K562 treated with DMSO at 1 percent for 48 hours (cell line): ENCODE measurements around the gene OR10G4. TPM values are rescaled to one million over a fixed set of nuclear protein-coding genes. Genes with fewer than 3 reads are reported as not detected.

ENCODE experiments used
- total RNA-seq: library from RNA; unstranded; fragments of 300-600 nt; gene quantifications from 2 replicates; pipeline ENCODE4 v1.2.3, GENCODE V29; 2022; ENCODE audit warnings: low replicate concordance; ENCODE audit errors: extremely low read depth

The OR10G4 gene, protein sequence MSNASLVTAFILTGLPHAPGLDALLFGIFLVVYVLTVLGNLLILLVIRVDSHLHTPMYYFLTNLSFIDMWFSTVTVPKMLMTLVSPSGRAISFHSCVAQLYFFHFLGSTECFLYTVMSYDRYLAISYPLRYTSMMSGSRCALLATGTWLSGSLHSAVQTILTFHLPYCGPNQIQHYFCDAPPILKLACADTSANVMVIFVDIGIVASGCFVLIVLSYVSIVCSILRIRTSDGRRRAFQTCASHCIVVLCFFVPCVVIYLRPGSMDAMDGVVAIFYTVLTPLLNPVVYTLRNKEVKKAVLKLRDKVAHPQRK
- not detected in 2 replicates for total RNA-seq

DNA sequence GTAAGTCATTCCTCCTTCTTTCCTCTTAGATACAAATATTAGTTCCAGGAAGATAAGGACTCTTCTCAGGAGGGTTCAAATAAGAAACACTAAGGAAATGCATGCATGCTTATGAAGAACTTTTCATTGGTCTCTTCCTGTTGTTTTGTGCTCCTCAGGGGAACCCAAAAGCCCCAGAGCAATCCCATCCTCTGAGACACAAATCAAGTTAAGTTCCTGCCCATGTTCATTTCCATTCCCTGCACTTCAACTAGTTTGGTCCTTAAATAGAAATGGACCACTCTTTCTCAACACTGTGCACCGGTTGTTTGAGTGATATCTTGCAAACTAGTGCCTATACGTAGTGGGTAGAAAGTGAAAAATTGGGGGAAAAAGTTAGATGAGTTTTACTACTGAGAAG lies at the start of gene OR10G4:
Gene OR10G4, plus strand, starts transcription at position 301 of the 400 bp plus-strand sequence. CDS start 2,578 bp downstream, outside the sequence.

DNA sequence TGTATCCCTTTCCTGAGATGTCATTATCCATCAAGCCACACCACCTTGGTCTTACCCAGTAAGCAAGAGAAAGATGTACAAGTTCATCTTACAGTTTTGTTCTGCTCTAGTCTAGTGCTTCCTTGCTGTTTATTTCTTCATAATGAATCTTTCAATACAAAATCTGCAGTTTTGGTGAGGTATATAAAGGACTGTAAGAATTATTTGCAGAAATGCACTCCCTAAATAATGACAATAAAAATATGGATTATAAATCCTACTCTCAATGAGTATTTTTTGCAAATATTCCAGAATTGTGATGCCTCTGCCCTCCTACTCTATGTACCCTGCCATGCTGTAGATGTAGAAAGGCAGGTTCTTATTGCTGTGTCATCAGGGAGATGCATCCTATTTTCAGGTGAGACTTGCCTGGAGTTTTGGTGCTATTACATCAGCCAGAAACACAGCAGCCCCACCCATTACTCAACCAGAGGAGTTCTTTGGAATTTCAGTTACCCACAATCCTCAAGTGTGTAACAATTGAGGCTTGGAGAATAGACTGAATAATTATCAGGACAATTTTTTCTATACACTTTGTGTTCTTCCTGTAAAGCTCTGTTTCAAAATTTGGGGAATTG lies 35.0 kb upstream of the OR10G4 start, which contains the start of gene OR10S1:
Gene OR10S1, minus strand, starts transcription at position 51 of the 617 bp plus-strand sequence. CDS start 117 bp downstream, outside the sequence.

DNA sequence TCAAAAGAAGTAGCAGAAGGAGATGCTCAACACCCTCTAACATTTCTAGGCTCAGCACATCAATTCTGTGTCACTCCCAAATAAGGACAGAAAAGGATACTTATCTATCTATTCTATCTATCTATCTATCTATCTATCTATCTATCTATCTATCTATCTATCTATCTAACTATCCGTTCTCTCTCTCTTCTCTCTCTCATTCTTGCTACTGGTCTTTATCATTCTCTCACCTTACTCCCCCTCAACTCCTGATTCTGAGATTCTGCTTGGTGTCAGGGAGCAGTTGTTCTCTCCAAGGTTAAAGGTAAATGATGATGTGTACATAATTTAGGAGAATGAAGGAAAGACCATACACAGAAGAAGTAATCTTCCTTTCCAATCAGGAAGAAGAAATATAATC lies 17.7 kb upstream of the OR10G4 start, which contains the start of gene OR10G6:
Gene OR10G6, minus strand, starts transcription at position 43 of the 400 bp plus-strand sequence. Its CDS starts 0 bp downstream, at position 43.

DNA sequence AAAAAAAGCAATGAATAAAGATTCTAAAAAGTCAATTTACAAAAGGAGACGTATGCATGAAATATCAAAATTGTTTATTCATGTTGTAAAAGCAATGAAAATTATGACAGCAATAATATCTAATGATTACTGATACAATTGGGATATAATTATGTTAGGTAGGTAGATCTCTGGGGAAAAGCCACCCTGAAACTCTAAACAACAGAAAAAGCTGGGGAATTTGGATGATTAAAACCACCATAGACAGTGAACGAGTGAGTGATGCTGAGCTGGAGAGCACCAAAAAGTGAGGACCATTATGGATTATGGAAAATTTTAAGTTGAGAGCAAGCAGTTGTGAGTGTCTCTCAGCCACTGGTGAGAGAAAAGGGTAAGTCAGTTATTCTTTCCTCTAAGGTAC lies 13.7 kb downstream of the OR10G4 start, which contains the start of gene OR10G8:
Gene OR10G8, plus strand, starts transcription at position 301 of the 400 bp plus-strand sequence. CDS start 2,825 bp downstream, outside the sequence.

DNA sequence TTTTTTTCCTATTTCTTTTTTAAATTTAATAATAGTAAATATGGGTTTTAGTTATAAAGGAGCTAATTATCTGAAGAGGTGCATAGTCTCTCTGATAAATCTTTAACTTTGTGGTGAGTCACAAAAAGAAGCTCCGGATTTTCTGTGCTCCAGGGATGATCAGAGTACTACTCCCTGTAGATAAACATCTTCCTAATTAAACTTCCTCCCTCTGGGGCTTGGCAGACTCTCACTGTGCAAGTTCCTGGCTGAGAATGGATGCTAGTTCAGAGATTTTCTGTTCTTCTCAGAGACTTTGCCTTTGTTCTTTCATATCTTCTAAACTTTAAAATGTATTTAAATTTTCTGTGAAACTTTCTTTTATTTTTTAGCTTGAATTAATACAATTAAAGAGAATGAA lies 28.5 kb downstream of the OR10G4 start, which contains the start of gene OR10G7:
Gene OR10G7, minus strand, starts transcription at position 72 of the 400 bp plus-strand sequence. CDS start 2,324 bp downstream, outside the sequence.

Other genes with a start within 250 kb of the OR10G4 start
- not detected in 2 replicates for gene OR6M1, start 206.6 kb upstream of the OR10G4 start, total RNA-seq
- not detected in 2 replicates for gene TMEM225, start 127.3 kb upstream of the OR10G4 start, total RNA-seq
- gene OR8D4, start 110.8 kb upstream of the OR10G4 start, total RNA-seq = not detected in 2 replicates
- gene OR4D5, start 73.4 kb upstream of the OR10G4 start, total RNA-seq = not detected in 2 replicates
- not detected in 2 replicates for gene OR6T1, start 69.2 kb upstream of the OR10G4 start, total RNA-seq
- gene OR10S1, start 35.2 kb upstream of the OR10G4 start, total RNA-seq = not detected in 2 replicates
- gene OR10G6, start 17.8 kb upstream of the OR10G4 start, total RNA-seq = not detected in 2 replicates
- not detected in 2 replicates for gene OR10G9, start 10.0 kb downstream of the OR10G4 start, total RNA-seq
- gene OR10G8, start 13.8 kb downstream of the OR10G4 start, total RNA-seq = not detected in 2 replicates
- gene OR10G7, start 28.3 kb downstream of the OR10G4 start, total RNA-seq = not detected in 2 replicates
- not detected in 2 replicates for gene VWA5A, start 102.5 kb downstream of the OR10G4 start, total RNA-seq
- not detected in 2 replicates for gene OR10D3, start 170.3 kb downstream of the OR10G4 start, total RNA-seq
- not detected in 2 replicates for gene OR8G1, start 228.1 kb downstream of the OR10G4 start, total RNA-seq
- gene OR8G5, start 243.4 kb downstream of the OR10G4 start, total RNA-seq = not detected in 2 replicates